ENCODE results near the gene KRTAP20-2. TPM values are rescaled to one million over a fixed set of nuclear protein-coding genes. Genes with fewer than 3 reads are reported as not detected.

The KRTAP20-2 gene
- total RNA-seq, 2 experiments from 2014 or later, result not detected

Other genes starting within 250 kb of the KRTAP20-2 start
- not detected for gene KRTAP13-1, start 239.2 kb upstream of the KRTAP20-2 start, total RNA-seq
- not detected for gene KRTAP13-3, start 209.3 kb upstream of the KRTAP20-2 start, total RNA-seq
- gene KRTAP13-4, start 205.0 kb upstream of the KRTAP20-2 start, total RNA-seq, result not detected
- gene KRTAP15-1, start 194.9 kb upstream of the KRTAP20-2 start, total RNA-seq, result not detected
- not detected for gene KRTAP19-1, start 154.8 kb upstream of the KRTAP20-2 start, total RNA-seq
- gene KRTAP19-2, start 147.8 kb upstream of the KRTAP20-2 start, total RNA-seq, result not detected
- not detected for gene KRTAP19-3, start 143.2 kb upstream of the KRTAP20-2 start, total RNA-seq
- gene KRTAP19-4, start 138.0 kb upstream of the KRTAP20-2 start, total RNA-seq, result not detected
- gene KRTAP19-5, start 133.1 kb upstream of the KRTAP20-2 start, total RNA-seq, result not detected
- gene KRTAP19-6, start 93.3 kb upstream of the KRTAP20-2 start, total RNA-seq, result not detected
- gene KRTAP19-7, start 73.9 kb upstream of the KRTAP20-2 start, total RNA-seq, result not detected
- not detected for gene KRTAP22-2, start 44.8 kb upstream of the KRTAP20-2 start, total RNA-seq
- gene KRTAP6-3, start 42.8 kb upstream of the KRTAP20-2 start, total RNA-seq, result not detected
- gene KRTAP6-2, start 36.3 kb upstream of the KRTAP20-2 start, total RNA-seq, result not detected
- gene KRTAP22-1, start 34.1 kb upstream of the KRTAP20-2 start, total RNA-seq, result not detected
- gene KRTAP6-1, start 21.3 kb upstream of the KRTAP20-2 start, total RNA-seq, result not detected
- not detected for gene KRTAP20-1, start 18.8 kb upstream of the KRTAP20-2 start, total RNA-seq
- gene KRTAP20-4, start 14.6 kb upstream of the KRTAP20-2 start, total RNA-seq, result not detected
- gene KRTAP20-3, start 7.7 kb downstream of the KRTAP20-2 start, total RNA-seq, result not detected
- gene KRTAP21-3, start 83.6 kb downstream of the KRTAP20-2 start, total RNA-seq, result not detected
- not detected for gene KRTAP21-2, start 112.1 kb downstream of the KRTAP20-2 start, total RNA-seq
- not detected for gene KRTAP21-1, start 120.2 kb downstream of the KRTAP20-2 start, total RNA-seq
- gene KRTAP8-1, start 178.1 kb downstream of the KRTAP20-2 start, total RNA-seq, result not detected
- gene KRTAP7-1, start 194.6 kb downstream of the KRTAP20-2 start, total RNA-seq, result not detected
- not detected for gene KRTAP11-1, start 246.4 kb downstream of the KRTAP20-2 start, total RNA-seq

All from activated naive CD8-positive, alpha-beta T cell treated with anti-CD3 and anti-CD28 coated beads, Interleukin-2, amount 10 ng/mL, durations not matched to agents 7 days and 5 days (primary cell).